D721Med (cell line): ENCODE data around the gene IFI27L2.
"Not testable (repeated sequence)": the region's sequence is repeated elsewhere in the genome, so short reads cannot be mapped to it uniquely, and the experiment has no call there.

Experiments used
- DNase-seq: peaks from one replicate; pipeline ENCODE4 v3.0.0; 2011; ENCODE audit warnings: low spot score; ENCODE audit not compliant: insufficient read length
- FAIRE-seq: peaks from 2 replicates; lab custom pipeline; 2011; peaks lifted over from hg19 to GRCh38; lab: Jason Lieb, UNC
- CTCF ChIP-seq: IDR thresholded peaks from 2 replicates; pipeline ENCODE4 v1.5.1; 2012; ENCODE audit warnings: mild to moderate bottlenecking, control low read depth; ENCODE audit not compliant: insufficient read depth; ENCODE audit errors: missing control alignments

Gene IFI27L2

GRCh38 chr14:94163796-94164195, 34.4 kb upstream of the IFI27L2 start:
- DNase-seq (no peak), FAIRE-seq (no peak)
- no peak for TF ChIP-seq CTCF

DNA sequence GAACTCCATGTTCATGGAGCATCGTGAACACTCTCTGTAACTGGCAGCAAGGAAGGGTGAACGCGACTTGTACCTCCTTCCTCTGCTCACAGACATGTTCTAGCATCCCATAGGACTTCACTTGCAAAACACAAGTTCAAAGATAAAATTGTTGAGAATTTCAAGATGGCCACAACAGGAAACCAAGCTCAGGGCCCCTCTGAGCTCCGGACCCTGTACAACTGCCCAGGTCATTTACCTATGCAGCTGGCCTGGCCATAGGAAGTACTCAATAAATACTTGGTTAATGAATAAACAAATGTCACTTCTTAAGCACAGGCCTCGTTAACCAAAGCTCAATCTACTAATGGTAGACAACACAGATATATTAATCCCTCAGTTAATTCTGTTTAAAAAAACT, 33.1 kb upstream of the IFI27L2 start:
- FAIRE-seq (no peak), DNase-seq (no peak)
- TF ChIP-seq CTCF = no peak

- TF ChIP-seq CTCF = no peak
- no peak for DNase-seq
- FAIRE-seq = no peak
Observed at GRCh38 chr14:94161981-94162380, 32.6 kb upstream of the IFI27L2 start.

- DNase-seq (no peak), FAIRE-seq (no peak)
- no peak for TF ChIP-seq CTCF
Observed at GRCh38 chr14:94161058-94161457, 31.7 kb upstream of the IFI27L2 start.

DNA sequence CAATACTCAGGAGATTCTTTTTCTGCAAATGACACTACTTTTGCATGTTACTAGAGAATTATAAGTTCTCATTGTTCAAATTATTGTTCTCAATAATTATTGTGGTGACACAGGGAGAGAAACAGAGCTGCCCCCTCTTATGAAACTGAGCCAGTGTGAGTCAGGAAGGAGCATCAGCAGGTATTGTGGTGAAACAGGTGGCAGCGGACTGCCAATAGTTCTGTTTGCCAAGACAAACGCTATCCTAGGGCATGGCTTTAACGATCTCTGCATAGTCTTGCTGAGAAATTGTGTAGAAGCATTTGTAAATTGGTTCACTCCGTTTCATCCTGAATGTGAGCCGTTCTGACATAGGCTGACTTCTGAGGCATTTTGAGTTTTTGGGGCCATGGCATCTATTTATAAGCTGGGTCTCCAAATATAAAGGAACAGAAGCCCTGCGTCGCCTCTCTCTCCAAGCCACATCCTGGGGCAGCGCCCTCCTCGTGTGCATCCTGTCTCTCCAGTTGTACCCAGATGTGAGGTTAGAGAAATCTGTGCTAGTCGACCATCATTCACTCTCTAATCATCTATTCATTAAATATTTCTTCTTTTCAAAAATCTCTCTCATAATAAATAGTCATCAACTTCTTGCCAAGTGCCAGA, 29.0 kb upstream of the IFI27L2 start:
- DNase-seq (no peak), FAIRE-seq (no peak)
- TF ChIP-seq CTCF = no peak

- FAIRE-seq = no peak
- no peak for TF ChIP-seq CTCF
Observed at GRCh38 chr14:94157197-94157596, 27.8 kb upstream of the IFI27L2 start.

GRCh38 chr14:94156143-94156542, 26.7 kb upstream of the IFI27L2 start:
- FAIRE-seq, DNase-seq: not testable (repeated sequence)

More at GRCh38 chr14:94157197-94157596, 27.8 kb upstream of the IFI27L2 start:
- no peak for DNase-seq
